ENCODE results near the gene STN1. TPM values are rescaled to one million over a fixed set of nuclear protein-coding genes. Genes with fewer than 3 reads are reported as not detected.

STN1 gene
- total RNA-seq, 1 experiment from 2014 or later = 16.1 TPM

DNA sequence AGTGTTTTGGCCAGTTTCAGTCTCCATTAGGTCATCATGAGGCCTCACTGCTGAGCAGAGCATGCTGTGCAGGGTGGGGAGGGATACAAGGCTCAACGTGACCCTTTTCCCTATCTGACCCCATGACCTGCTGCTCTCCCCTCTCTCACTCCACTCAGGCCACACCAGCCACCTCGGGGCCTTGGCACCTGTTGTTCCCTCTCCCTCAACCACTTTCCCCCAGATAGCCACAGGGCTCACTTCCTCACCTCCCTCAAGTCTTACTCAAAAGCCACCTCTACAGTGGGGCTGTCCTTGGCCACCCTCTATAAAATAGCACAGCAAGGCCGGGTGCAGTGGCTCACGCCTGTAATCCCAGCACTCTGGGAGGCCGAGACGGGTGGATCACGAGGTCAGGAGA lies 76.5 kb downstream of the STN1 start:
- POLR2A ChIA-PET = no interaction called here
- no peaks in the 10 kb centered on the region; the same call in none of the 2 replicates for H3K36me3 ChIP-seq (ENCODE audit: control insufficient read depth, insufficient read depth, low read length)
- Mint-ChIP-seq H3K4me1 (ENCODE audit: low read depth, unreplicated experiment) (peaks cover 22% of the 10 kb centered on the region), H3K27ac (ENCODE audit: unreplicated experiment) (no peak overlapping the region), H3K36me3 (ENCODE audit: insufficient read depth, unreplicated experiment) (no peaks in the 10 kb centered on the region), H3K9me3 (ENCODE audit: unreplicated experiment) (no peaks in the 10 kb centered on the region), H3K4me3 (ENCODE audit: unreplicated experiment) (no peak overlapping the region), H3K27me3 (ENCODE audit: insufficient read depth, unreplicated experiment) (no peaks in the 10 kb centered on the region)
- no peaks in the 10 kb centered on the region for H3K27me3 ChIP-seq (replicated peaks; ENCODE audit: control insufficient read depth, insufficient read depth, low read length)
- no TSS peak for BruUV-seq (replicated peaks)
- CTCF ChIA-PET = no interaction called here
- no peak for DNase-seq
- H3K4me3 ChIP-seq (ENCODE audit: low read depth, low read length) = no peak overlapping the region
- intact Hi-C loops (cut with micrococcal nuclease; ENCODE audit: unreplicated experiment) = no loop called here
- TF ChIP-seq, protein P1, sequence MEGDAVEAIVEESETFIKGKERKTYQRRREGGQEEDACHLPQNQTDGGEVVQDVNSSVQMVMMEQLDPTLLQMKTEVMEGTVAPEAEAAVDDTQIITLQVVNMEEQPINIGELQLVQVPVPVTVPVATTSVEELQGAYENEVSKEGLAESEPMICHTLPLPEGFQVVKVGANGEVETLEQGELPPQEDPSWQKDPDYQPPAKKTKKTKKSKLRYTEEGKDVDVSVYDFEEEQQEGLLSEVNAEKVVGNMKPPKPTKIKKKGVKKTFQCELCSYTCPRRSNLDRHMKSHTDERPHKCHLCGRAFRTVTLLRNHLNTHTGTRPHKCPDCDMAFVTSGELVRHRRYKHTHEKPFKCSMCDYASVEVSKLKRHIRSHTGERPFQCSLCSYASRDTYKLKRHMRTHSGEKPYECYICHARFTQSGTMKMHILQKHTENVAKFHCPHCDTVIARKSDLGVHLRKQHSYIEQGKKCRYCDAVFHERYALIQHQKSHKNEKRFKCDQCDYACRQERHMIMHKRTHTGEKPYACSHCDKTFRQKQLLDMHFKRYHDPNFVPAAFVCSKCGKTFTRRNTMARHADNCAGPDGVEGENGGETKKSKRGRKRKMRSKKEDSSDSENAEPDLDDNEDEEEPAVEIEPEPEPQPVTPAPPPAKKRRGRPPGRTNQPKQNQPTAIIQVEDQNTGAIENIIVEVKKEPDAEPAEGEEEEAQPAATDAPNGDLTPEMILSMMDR (IDR thresholded peaks at IDR 0.05; ENCODE audit: insufficient read depth in 1 of 2, low read depth in 1 of 2, low read length in 1 of 2, severe bottlenecking in 1 of 2, unreplicated experiment in 1 of 2) = no peak
- H3K4me1 ChIP-seq = peaks cover 18% of the 10 kb centered on the region
- no peaks in the 10 kb centered on the region for H3K9me3 ChIP-seq

DNA sequence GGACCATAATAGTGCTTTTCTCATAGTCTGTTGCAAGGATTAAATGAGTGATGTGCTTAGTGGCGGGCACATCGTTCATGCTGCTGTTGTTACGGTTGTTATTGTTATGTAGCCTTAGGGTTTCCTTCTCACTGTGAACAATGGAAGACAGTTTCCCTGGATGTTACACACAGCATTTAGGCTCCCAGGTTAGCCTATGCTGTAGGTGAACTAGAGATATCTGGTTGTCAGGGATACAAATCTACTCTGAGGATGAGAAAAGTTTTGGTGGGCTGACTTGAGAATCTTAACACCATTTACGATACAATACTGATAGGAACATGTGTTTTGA lies 77.3 kb downstream of the STN1 start:
- intact Hi-C loops (cut with micrococcal nuclease; ENCODE audit: unreplicated experiment) = no loop called here
- H3K4me3 ChIP-seq (ENCODE audit: low read depth, low read length) = no peak overlapping the region
- no peaks in the 10 kb centered on the region for H3K9me3 ChIP-seq
- DNase-seq = no peak
- H3K27ac Mint-ChIP-seq (ENCODE audit: unreplicated experiment) = no peak overlapping the region
- ChIA-PET POLR2A (no interaction called here), CTCF (no interaction called here)
- no peaks in the 10 kb centered on the region for H3K27me3 ChIP-seq (replicated peaks; ENCODE audit: control insufficient read depth, insufficient read depth, low read length)
- H3K4me1 Mint-ChIP-seq (ENCODE audit: low read depth, unreplicated experiment) = peaks cover 28% of the 10 kb centered on the region
- peaks cover 22% of the 10 kb centered on the region for H3K4me1 ChIP-seq
- TF ChIP-seq, protein P1 (IDR thresholded peaks at IDR 0.05; ENCODE audit: insufficient read depth in 1 of 2, low read depth in 1 of 2, low read length in 1 of 2, severe bottlenecking in 1 of 2, unreplicated experiment in 1 of 2) = no peak
- H3K36me3 ChIP-seq (ENCODE audit: control insufficient read depth, insufficient read depth, low read length) = no peaks in the 10 kb centered on the region; the same call in none of the 2 replicates
- no peaks in the 10 kb centered on the region for H3K36me3 Mint-ChIP-seq (ENCODE audit: insufficient read depth, unreplicated experiment)
- H3K9me3 Mint-ChIP-seq (ENCODE audit: unreplicated experiment) = no peaks in the 10 kb centered on the region
- no peak overlapping the region for H3K4me3 Mint-ChIP-seq (ENCODE audit: unreplicated experiment)
- no peaks in the 10 kb centered on the region for H3K27me3 Mint-ChIP-seq (ENCODE audit: insufficient read depth, unreplicated experiment)
- BruUV-seq (replicated peaks) = no TSS peak

DNA sequence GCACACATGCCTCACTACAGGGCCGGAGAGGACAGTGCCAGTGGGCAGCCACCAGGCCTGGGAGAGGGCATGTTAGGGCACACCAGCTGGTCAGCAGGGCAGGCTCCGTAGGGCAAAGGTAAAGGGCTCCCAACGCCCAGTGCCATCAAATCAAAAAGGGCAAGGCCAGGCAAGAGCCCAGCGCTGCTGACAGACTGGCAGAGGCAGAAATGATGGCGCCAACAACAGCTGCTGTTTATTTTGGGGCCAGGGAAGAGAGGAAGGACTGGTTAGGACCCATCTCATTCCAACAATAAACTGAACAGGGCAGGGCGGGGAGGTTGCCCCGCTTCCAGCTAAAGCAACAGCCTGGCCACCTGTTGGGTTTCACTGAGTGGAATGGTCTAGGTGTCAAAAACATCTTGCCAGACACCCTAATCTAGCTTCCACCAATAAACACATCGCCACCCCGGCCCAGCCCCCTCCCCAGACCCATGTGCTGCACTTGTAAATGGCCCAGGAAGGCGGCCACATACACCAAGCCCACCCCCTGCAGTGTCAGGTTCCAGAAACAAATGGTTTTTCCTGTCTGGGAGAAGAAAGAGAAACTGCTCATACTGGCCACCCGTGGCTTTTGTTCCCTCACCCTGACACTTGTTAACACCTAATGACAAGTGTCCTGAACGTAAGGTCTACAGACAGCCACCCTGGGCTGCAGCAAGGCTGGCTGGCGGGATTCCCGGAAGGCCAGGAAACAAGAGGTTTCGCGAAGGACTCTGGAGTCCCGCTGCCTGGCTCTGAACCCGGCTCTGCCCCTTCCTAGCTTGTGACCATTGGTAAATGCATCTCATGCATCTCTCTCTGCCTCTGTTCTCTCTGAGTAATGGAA lies 77.9 kb downstream of the STN1 start:
- H3K27me3 ChIP-seq (replicated peaks; ENCODE audit: control insufficient read depth, insufficient read depth, low read length) = no peaks in the 10 kb centered on the region
- Mint-ChIP-seq H3K4me1 (ENCODE audit: low read depth, unreplicated experiment) (peaks cover 26% of the 10 kb centered on the region), H3K27me3 (ENCODE audit: insufficient read depth, unreplicated experiment) (no peaks in the 10 kb centered on the region), H3K36me3 (ENCODE audit: insufficient read depth, unreplicated experiment) (peaks cover 4% of the 10 kb centered on the region), H3K27ac (ENCODE audit: unreplicated experiment) (no peak overlapping the region), H3K9me3 (ENCODE audit: unreplicated experiment) (no peaks in the 10 kb centered on the region), H3K4me3 (ENCODE audit: unreplicated experiment) (no peak overlapping the region)
- DNase-seq = no peak
- no peaks in the 10 kb centered on the region for H3K9me3 ChIP-seq
- peaks cover 23% of the 10 kb centered on the region for H3K4me1 ChIP-seq
- ChIA-PET CTCF (no interaction called here), POLR2A (no interaction called here)
- H3K4me3 ChIP-seq (ENCODE audit: low read depth, low read length) = no peak overlapping the region
- no TSS peak for BruUV-seq (replicated peaks)
- no peaks in the 10 kb centered on the region; the same call in none of the 2 replicates for H3K36me3 ChIP-seq (ENCODE audit: control insufficient read depth, insufficient read depth, low read length)
- intact Hi-C loops (cut with micrococcal nuclease; ENCODE audit: unreplicated experiment) = no loop called here
- TF ChIP-seq, protein P1 (IDR thresholded peaks at IDR 0.05; ENCODE audit: insufficient read depth in 1 of 2, low read depth in 1 of 2, low read length in 1 of 2, severe bottlenecking in 1 of 2, unreplicated experiment in 1 of 2) = no peak
